Left ventricle myocardium superior (tissue), 1 donor: ENCODE measurements around the gene ZSCAN21. TPM values are rescaled to one million over a fixed set of nuclear protein-coding genes. Genes with fewer than 3 reads are reported as not detected.

Experiments used
- ATAC-seq: fragments of 200-7000 bp; cut with Tn5 transposase; one replicate; pipeline ENCODE4 v1.9.1; 2020; ENCODE audit warnings: mild to moderate bottlenecking, moderate library complexity
- DNase-seq: peaks from one replicate; pipeline ENCODE4 v3.0.0-alpha.2; 2020
- intact Hi-C: fragments of 100-400 bp; cut with micrococcal nuclease; formaldehyde crosslinking; loops from one replicate; pipeline ENCODE4 v1.11.0; 2022
- total RNA-seq: library from RNA; stranded (reverse); fragmentation: NEBNext Ultra II Directional; extraction: Animal tissue kit (Norgen Biotek cat#: 25700); gene quantifications from one replicate; pipeline ENCODE4 v1.2.1, GENCODE V29; 2021
- donor health status: DM: no; HTN: yes; CAD: no; lungs with severe emphysema.

The ZSCAN21 gene
- total RNA-seq, 1 donor from 2014 or later, result 7.7 TPM

- intact Hi-C loops, result no loop called here
- DNase-seq, result no peak
- no peak for ATAC-seq
Measured at GRCh38 chr7:100069991-100070390, 20.4 kb downstream of the ZSCAN21 start.

GRCh38 chr7:100071018-100071723 is 21.6 kb downstream of the ZSCAN21 start:
- ATAC-seq (no peak), DNase-seq (no peak)
- intact Hi-C loops, result no loop called here

GRCh38 chr7:100072462-100072861 is 22.9 kb downstream of the ZSCAN21 start:
- DNase-seq, result no peak
- no peak for ATAC-seq
- intact Hi-C loops, result no loop called here

GRCh38 chr7:100074841-100075240 is 25.3 kb downstream of the ZSCAN21 start:
- DNase-seq (no peak), ATAC-seq (no peak)
- intact Hi-C loops, result no loop called here

GRCh38 chr7:100075418-100075817 is 25.8 kb downstream of the ZSCAN21 start:
- DNase-seq (no peak), ATAC-seq (no peak)
- intact Hi-C loops, result no loop called here

DNA sequence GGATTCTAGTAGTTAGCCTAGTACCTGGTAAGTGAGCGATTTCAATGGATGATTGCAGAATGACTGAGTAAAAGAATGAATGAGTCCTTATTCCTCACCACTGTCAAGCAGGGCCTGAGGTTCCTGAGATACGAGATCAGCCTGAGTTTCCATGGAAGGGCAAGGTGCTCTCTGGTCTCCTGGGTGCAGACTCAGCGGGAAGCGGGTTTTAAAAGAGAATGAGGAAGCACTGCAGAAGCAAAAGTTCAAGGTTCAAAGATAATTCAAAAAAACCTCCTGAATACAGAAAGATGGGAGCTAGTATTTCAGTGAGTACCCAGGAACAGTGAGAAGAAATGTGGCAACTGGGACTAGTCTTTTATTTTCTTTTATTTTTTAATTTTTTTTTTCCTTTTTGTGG is 27.6 kb downstream of the ZSCAN21 start:
- ATAC-seq (no peak), DNase-seq (no peak)
- intact Hi-C loops, result no loop called here

DNA sequence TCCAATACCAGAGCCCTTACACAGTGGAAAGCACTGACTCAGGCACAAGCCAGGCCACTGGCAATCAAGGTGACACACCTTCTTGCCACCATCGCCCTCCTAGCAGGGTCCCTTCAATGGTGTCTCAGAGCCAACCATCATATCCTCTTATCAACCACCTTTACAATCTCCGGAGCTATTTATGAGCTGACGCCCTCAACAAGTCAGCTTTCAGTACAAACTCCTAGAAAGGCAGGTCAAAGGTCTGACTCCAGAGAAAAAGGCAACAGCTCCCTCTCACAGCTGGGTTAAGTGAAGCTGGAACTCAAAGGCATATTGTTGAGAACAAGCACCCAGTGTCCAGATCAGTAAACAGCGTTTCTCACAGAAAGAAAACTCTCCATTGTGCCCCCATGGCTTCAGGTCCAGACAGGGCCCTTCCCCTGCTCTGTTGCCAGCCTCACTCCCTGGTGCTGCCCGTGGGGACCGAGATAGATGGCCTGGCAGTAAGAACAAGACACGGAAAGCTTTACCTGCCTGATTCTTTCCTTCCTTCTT is 29.5 kb downstream of the ZSCAN21 start:
- intact Hi-C loops, result no loop called here
- no peak for DNase-seq
- no peak for ATAC-seq

DNA sequence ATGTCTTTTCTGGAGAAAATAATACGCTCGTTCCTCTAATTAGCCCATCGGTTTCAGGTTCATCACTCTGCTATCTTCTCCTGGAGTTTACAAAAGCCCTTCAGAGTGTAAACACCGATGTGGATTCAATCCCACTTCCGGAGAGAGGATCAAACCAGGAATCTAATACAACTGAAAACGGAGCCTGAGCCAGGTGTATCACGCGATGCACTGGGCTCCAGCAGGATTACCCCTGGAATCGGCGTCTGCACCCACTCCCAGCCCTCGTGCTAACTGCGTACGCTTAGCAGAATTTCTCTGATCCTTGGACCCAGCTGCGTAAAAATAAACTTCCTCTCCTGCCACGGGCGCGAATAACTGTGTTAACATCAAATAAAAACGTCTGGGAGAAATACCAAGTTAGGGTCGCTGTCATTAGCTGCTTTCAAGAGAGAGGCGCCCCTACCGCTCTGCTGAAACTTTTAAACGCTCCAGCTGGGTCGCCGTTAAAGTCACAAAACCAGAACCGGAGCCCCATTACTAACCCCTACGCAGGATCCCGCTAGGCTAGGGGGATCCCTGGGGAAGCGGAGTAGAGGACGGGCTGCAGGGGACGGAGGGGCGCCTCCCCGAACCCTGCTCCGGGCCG is 31.4 kb downstream of the ZSCAN21 start:
- intact Hi-C loops, result no loop called here
- no peak for DNase-seq
- ATAC-seq, result no peak

DNA sequence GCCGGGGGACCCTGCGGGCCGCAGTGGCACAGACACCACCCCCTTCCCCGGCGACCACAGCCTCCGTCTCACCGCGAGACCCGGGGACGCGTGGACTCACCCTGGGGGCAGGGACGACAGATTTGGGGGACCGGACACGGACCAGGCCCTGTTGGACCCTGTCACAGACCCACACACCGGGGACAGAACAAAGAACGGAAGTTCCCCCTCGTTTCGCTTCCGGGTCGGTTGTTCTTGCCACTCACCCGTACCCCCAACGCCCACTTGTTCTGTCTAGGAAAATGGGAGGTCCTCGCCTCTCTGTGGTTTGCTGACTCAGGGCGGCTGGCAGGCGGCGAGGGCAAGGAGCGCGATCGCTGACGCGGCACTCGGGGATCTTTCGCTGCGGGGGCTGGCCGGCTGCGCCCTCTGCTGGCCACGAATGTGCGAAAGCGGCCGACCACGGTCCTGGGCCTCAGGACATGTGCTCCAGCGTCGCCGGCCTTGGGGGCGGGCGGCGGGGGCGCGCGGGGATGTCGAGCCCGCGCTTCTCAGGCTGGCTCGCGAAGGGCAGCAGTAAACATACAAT is 32.0 kb downstream of the ZSCAN21 start, which contains the start of gene ZNF3:
Gene ZNF3 (minus strand): TSS at position 189 of the 568 bp plus-strand sequence. CDS start 4,366 bp downstream, outside the sequence.
- ATAC-seq (peak; percentile 96), DNase-seq (peak; percentile 99)
- intact Hi-C loops, result no loop called here

- intact Hi-C loops, result no loop called here
- DNase-seq, result no peak
Measured at GRCh38 chr7:100082978-100083377, 33.4 kb downstream of the ZSCAN21 start.

GRCh38 chr7:100085515-100085914 is 35.9 kb downstream of the ZSCAN21 start:
- ATAC-seq (no peak), DNase-seq (no peak)
- intact Hi-C loops, result no loop called here

More at GRCh38 chr7:100082978-100083377, 33.4 kb downstream of the ZSCAN21 start:
- ATAC-seq, result no peak

DNA sequence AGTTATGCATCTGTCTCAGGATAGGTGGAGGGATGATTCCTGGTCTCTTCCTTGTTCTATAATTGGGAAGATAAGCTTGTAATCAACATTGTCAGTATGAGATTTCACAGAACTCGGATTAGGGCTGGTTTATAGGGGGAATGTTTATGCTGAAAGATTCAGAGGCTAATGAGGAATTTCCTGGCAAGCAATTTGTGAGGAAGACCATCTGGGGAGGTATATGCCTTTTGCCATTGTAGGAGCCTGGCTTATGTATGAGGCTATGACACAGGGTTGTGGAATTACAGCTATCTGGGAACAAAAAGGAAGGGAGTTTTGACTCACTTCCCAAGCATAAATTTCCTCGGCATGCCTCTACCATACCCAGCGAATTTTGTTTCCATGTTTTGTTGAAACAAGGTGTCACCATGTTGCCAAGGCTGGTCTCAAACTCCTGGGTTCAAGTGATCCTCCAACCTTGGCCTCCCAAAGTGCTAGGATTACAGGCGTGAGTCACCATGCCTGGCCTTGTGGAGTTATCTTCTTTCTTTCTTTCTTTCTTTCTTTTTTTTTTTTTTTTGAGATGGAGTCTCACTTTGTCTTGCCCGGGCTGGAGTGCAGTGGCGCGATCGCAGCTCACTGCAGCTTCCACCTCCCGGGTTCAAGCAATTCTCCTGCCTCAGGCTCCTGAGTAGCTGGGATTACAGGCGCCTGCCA is 37.6 kb downstream of the ZSCAN21 start:
- intact Hi-C loops, result no loop called here
- DNase-seq (no peak), ATAC-seq (no peak)

- DNase-seq (no peak), ATAC-seq (no peak)
- intact Hi-C loops, result no loop called here
Measured at GRCh38 chr7:100088095-100088620, 38.6 kb downstream of the ZSCAN21 start.

GRCh38 chr7:100088621-100089457 is 39.3 kb downstream of the ZSCAN21 start, which contains the start of gene COPS6:
Gene COPS6 (plus strand): TSS chr7:100088969. CDS start chr7:100088991, 22 bp downstream.
- peak; percentile 90 for ATAC-seq
- intact Hi-C loops, result no loop called here
- DNase-seq, result peak; percentile 94

DNA sequence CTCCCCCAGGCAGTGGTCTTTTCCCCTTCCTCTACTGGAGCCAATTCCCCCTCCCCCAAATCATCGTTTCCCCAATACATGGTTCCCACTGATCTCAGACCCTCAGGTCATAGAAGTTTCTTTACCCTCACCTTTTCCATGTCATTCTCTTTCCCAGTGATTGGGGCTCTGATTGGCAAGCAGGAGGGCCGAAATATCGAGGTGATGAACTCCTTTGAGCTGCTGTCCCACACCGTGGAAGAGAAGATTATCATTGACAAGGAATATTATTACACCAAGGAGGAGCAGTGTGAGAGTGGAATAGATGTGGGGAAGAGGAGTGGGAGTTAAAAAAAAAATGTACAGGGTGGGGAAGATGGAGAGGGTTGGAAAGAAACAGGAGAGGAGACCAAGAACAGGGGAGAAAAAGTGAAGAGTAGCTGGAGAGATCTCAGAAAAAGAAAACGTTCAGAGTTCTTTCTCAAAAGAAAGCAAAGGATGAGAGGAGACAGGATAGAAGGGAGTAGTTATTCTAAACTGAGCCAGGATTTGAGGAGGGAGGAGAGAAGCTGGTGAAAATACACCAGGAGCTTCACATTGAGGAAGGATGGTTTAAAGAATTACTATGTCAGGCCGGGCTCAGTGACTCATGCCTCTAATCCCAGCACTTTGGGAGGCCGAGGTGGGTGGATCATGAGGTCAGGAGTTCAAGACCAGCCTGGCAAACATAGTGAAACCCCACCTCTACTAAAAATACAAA is 40.1 kb downstream of the ZSCAN21 start:
- ATAC-seq (no peak), DNase-seq (no peak)
- intact Hi-C loops, result no loop called here

DNA sequence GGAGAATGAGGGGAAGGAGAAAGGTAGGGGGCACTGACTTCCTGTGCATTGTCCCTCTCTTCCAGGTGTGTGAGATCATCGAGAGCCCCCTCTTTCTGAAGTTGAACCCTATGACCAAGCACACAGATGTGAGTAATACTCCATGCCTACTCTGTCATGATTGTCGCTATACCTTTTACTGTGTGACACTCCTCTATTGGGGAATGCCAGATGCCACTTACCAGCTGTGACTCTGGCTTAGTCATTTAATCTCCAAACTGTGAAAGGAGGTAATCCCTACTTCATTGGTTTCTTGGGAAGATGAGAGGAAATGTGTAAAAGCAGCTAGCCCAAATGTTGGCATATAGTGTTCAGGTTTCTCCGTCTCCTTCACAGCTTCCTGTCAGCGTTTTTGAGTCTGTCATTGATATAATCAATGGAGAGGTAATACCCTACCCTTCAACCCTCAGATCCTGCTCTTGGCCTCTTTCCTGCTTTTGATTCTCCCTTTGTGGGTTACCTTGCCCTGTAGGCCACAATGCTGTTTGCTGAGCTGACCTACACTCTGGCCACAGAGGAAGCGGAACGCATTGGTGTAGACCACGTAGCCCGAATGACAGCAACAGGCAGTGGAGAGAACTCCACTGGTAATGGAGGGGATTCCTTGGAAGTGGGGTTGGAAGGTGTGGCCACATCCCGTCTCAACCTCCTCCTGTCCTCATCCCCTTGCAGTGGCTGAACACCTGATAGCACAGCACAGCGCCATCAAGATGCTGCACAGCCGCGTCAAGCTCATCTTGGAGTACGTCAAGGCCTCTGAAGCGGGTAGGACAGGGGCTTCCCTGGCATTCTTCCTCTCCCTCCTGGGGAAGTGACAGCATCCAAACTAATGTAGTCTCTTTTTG is 41.2 kb downstream of the ZSCAN21 start:
- ATAC-seq (no peak), DNase-seq (no peak)
- intact Hi-C loops, result no loop called here
